BLaER1 treated with 17β-estradiol and CSF1 and Interleukin-3, amounts not matched to agents 10 nM and 100 nM (cell line): ENCODE results near the gene LRRC10.

Experiments used
- H3K27ac ChIP-seq, 11 experiments: shearing (Covaris generic); formaldehyde crosslinking; 2 replicates each; pipeline ENCODE4 v1.8.1; 2022
- H3K27me3 ChIP-seq, 11 experiments: shearing (Covaris generic); formaldehyde crosslinking; 2 replicates each; pipeline ENCODE4 v1.8.1; 2022
- H3K36me3 ChIP-seq, 11 experiments: shearing (Covaris generic); formaldehyde crosslinking; 2 replicates each; pipeline ENCODE4 v1.8.1; 2022
- H3K4me1 ChIP-seq, 10 experiments: shearing (Covaris generic); formaldehyde crosslinking; 2 replicates each; pipeline ENCODE4 v1.8.1; 2022
- H3K4me2 ChIP-seq, 11 experiments: shearing (Covaris generic); formaldehyde crosslinking; 2 replicates each; pipeline ENCODE4 v1.8.1; 2022
- H3K4me3 ChIP-seq, 10 experiments: shearing (Covaris generic); formaldehyde crosslinking; 2 replicates each; pipeline ENCODE4 v1.8.1; 2022
- H3K9ac ChIP-seq, 11 experiments: shearing (Covaris generic); formaldehyde crosslinking; 2 replicates each; pipeline ENCODE4 v1.8.1; 2022
- H3K9me3 ChIP-seq, 11 experiments: shearing (Covaris generic); formaldehyde crosslinking; replicated peaks in 1 of 11; 2 replicates each; pipeline ENCODE4 v1.8.1; 2022
- H4K20me1 ChIP-seq, 11 experiments: shearing (Covaris generic); formaldehyde crosslinking; 2 replicates each; pipeline ENCODE4 v1.8.1; 2022
- Cebpa-rat ChIP-seq, 11 experiments: shearing (Covaris generic); IDR thresholded peaks; 2 replicates each; pipeline ENCODE4 v1.8.1; 2022

Gene LRRC10

GRCh38 chr12:69610729-69611128 is at the start of gene LRRC10:
LRRC10 (minus strand) TSS chr12:69610907; CDS start chr12:69610838, 69 bp downstream.
- Histone ChIP-seq H3K4me1 (peaks cover under 1 to 19% (median 16%) of the 10 kb centered on the region in 10 experiments; a peak in 16 of 20 replicates), H3K27me3 (no peaks in the 10 kb centered on the region), H3K27ac (no peak within 1 kb of the TSS), H3K9ac (no peak within 1 kb of the TSS), H3K9me3 (peaks cover 0 to 13% (median 0%) of the 10 kb centered on the region in 11 experiments; a peak in 9 of 22 replicates), H4K20me1 (no peaks in the 10 kb centered on the region), H3K36me3 (no peaks in the 10 kb centered on the region), H3K4me3 (no peak within 1 kb of the TSS), H3K4me2 (no peak within 1 kb of the TSS)
- no peak for TF ChIP-seq Cebpa-rat (IDR thresholded peaks at IDR 0.05)

- H3K9ac ChIP-seq: no peak overlapping the region
- H3K27ac ChIP-seq: no peak overlapping the region
- H3K4me1 ChIP-seq: peaks cover 0 to under 1% (median 0%) of the 10 kb centered on the region in 10 experiments; a peak in 1 of 20 replicates
- H3K4me3 ChIP-seq: no peak overlapping the region
- H3K36me3 ChIP-seq: no peaks in the 10 kb centered on the region
- no peaks in the 10 kb centered on the region for H4K20me1 ChIP-seq
- H3K27me3 ChIP-seq: no peaks in the 10 kb centered on the region
- 0 out of 22 replicates have a peak, but pooled peaks of 1 of the 11 experiments have one; percentile 12 for TF ChIP-seq Cebpa-rat (IDR thresholded peaks at IDR 0.05)
- H3K9me3 ChIP-seq: no peaks in the 10 kb centered on the region
- no peak overlapping the region for H3K4me2 ChIP-seq
Measured at GRCh38 chr12:69660164-69660863, 49.6 kb upstream of the LRRC10 start.

- Histone ChIP-seq H3K9me3 (no peaks in the 10 kb centered on the region), H3K4me2 (no peak overlapping the region), H4K20me1 (no peaks in the 10 kb centered on the region), H3K27ac (no peak overlapping the region), H3K4me3 (no peak overlapping the region), H3K9ac (no peak overlapping the region), H3K36me3 (no peaks in the 10 kb centered on the region), H3K27me3 (no peaks in the 10 kb centered on the region), H3K4me1 (peaks cover 0 to 12% (median 2%) of the 10 kb centered on the region in 10 experiments; a peak in 6 of 20 replicates)
- TF ChIP-seq Cebpa-rat (IDR thresholded peaks at IDR 0.05): no peak
Measured at GRCh38 chr12:69658203-69658602, 47.5 kb upstream of the LRRC10 start.

GRCh38 chr12:69657376-69658137 is 46.9 kb upstream of the LRRC10 start:
- no peaks in the 10 kb centered on the region for H4K20me1 ChIP-seq
- H3K27me3 ChIP-seq: no peaks in the 10 kb centered on the region
- peaks cover 0 to 14% (median 2%) of the 10 kb centered on the region in 10 experiments; a peak in 6 of 20 replicates for H3K4me1 ChIP-seq
- no peak overlapping the region for H3K27ac ChIP-seq
- no peak for TF ChIP-seq Cebpa-rat (IDR thresholded peaks at IDR 0.05)
- no peak overlapping the region for H3K4me2 ChIP-seq
- no peaks in the 10 kb centered on the region for H3K9me3 ChIP-seq
- H3K36me3 ChIP-seq: no peaks in the 10 kb centered on the region
- H3K4me3 ChIP-seq: no peak overlapping the region
- H3K9ac ChIP-seq: no peak overlapping the region

GRCh38 chr12:69655616-69656340 is 45.1 kb upstream of the LRRC10 start:
- no peak for TF ChIP-seq Cebpa-rat (IDR thresholded peaks at IDR 0.05)
- no peaks in the 10 kb centered on the region for H3K27me3 ChIP-seq
- H3K4me3 ChIP-seq: no peak overlapping the region
- peaks cover 0 to 14% (median 2%) of the 10 kb centered on the region in 10 experiments; a peak in 6 of 20 replicates for H3K4me1 ChIP-seq
- H3K9me3 ChIP-seq: no peaks in the 10 kb centered on the region
- no peak overlapping the region for H3K4me2 ChIP-seq
- no peaks in the 10 kb centered on the region for H3K36me3 ChIP-seq
- H3K9ac ChIP-seq: no peak overlapping the region
- no peaks in the 10 kb centered on the region for H4K20me1 ChIP-seq
- no peak overlapping the region for H3K27ac ChIP-seq

GRCh38 chr12:69653703-69654102 is 43.0 kb upstream of the LRRC10 start:
- Histone ChIP-seq H3K4me3 (no peak overlapping the region), H3K9me3 (no peaks in the 10 kb centered on the region), H4K20me1 (no peaks in the 10 kb centered on the region), H3K9ac (no peak overlapping the region), H3K4me1 (peaks cover 0 to 14% (median 2%) of the 10 kb centered on the region in 10 experiments; a peak in 6 of 20 replicates), H3K27ac (no peak overlapping the region), H3K36me3 (no peaks in the 10 kb centered on the region), H3K4me2 (0 out of 22 replicates have a peak overlapping the region, but pooled peaks of 1 of the 11 experiments have one; percentile 0), H3K27me3 (no peaks in the 10 kb centered on the region)
- peak in 1 of 11 experiments; percentile 48; a peak in 1 of 22 replicates for TF ChIP-seq Cebpa-rat (IDR thresholded peaks at IDR 0.05)

GRCh38 chr12:69651922-69652321 is 41.2 kb upstream of the LRRC10 start:
- Histone ChIP-seq H3K36me3 (no peaks in the 10 kb centered on the region), H3K27ac (no peak overlapping the region), H3K4me3 (no peak overlapping the region), H3K27me3 (no peaks in the 10 kb centered on the region), H3K4me2 (no peak overlapping the region), H4K20me1 (no peaks in the 10 kb centered on the region), H3K4me1 (peaks cover 0 to 14% (median 2%) of the 10 kb centered on the region in 10 experiments; a peak in 7 of 20 replicates), H3K9me3 (no peaks in the 10 kb centered on the region), H3K9ac (no peak overlapping the region)
- TF ChIP-seq Cebpa-rat (IDR thresholded peaks at IDR 0.05): no peak

- Histone ChIP-seq H4K20me1 (no peaks in the 10 kb centered on the region), H3K27me3 (no peaks in the 10 kb centered on the region), H3K4me2 (no peak overlapping the region), H3K4me3 (no peak overlapping the region), H3K9me3 (no peaks in the 10 kb centered on the region), H3K36me3 (no peaks in the 10 kb centered on the region), H3K9ac (no peak overlapping the region), H3K27ac (no peak overlapping the region), H3K4me1 (peaks cover 0 to 14% (median 2%) of the 10 kb centered on the region in 10 experiments; a peak in 3 of 20 replicates)
- TF ChIP-seq Cebpa-rat (IDR thresholded peaks at IDR 0.05): no peak
Measured at GRCh38 chr12:69649529-69649928, 38.8 kb upstream of the LRRC10 start.

GRCh38 chr12:69648476-69648875 is 37.8 kb upstream of the LRRC10 start:
- peaks cover 0 to 6% (median 0%) of the 10 kb centered on the region in 10 experiments; a peak in 2 of 20 replicates for H3K4me1 ChIP-seq
- H3K4me2 ChIP-seq: no peak overlapping the region
- no peak overlapping the region for H3K4me3 ChIP-seq
- no peak for TF ChIP-seq Cebpa-rat (IDR thresholded peaks at IDR 0.05)
- H3K27me3 ChIP-seq: no peaks in the 10 kb centered on the region
- no peaks in the 10 kb centered on the region for H3K9me3 ChIP-seq
- no peaks in the 10 kb centered on the region for H4K20me1 ChIP-seq
- H3K36me3 ChIP-seq: no peaks in the 10 kb centered on the region
- H3K9ac ChIP-seq: no peak overlapping the region
- H3K27ac ChIP-seq: no peak overlapping the region
